K562 treated with DMSO at 1 percent for 12 hours (cell line): ENCODE data around the gene KIF2A. TPM values are rescaled to one million over a fixed set of nuclear protein-coding genes. Genes with fewer than 3 reads are reported as not detected.

Experiments
- total RNA-seq: library from RNA; unstranded; fragments of 300-600 nt; gene quantifications from 2 replicates; pipeline ENCODE4 v1.2.3, GENCODE V29; 2022; ENCODE audit not compliant: insufficient read depth

Gene KIF2A
- total RNA-seq = 13.5 and 61.8 TPM in 2 replicates

GRCh38 chr5:62305715-62306322 is at the start of gene KIF2A:
KIF2A (plus strand) TSS chr5:62306206; CDS start chr5:62306473, 267 bp downstream.

DNA sequence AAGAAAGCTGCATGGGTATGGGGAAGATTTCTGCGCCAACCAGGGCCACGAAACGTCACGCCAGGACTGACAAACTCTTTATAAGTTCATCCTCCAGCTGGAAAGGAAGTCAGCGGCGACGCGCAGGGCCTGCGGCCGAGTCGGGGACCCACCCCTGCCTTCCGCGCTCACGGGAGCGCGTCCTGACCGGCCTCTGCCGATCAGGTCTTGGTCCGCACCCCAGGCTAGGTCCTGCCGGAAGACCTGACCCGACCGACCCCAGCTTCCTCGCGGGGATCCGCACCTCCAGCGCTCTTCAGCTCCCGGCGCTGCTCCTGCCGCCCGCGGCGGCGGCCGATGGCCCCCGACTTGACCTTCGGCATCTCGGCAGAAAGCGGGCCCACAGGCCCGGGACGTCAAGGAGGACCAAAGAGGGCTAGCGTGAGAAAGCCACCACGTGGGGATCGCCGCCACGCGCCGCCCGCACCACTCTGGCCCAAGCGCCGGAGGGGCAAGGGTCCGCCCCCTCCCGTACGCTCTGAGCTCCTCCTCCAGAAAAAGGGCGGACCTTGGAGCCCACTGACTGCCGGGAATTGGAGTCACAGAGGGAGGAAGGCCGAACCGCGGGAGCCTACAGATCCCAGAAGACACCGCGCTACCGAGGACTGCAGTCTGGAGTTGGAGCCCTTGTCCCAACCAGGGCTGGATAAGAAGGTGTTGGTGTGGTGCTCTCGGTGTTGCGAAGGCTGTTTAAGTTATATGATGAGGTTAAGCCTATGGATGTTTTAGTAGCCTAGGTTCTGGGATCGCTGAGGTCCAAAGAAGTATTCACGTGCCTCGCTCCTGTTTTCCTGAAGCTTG is 97.6 kb downstream of the KIF2A start, which contains the start of gene DIMT1:
DIMT1 (minus strand) TSS at position 495 of the 840 bp plus-strand sequence; CDS start at position 362, 133 bp downstream.

GRCh38 chr5:62412549-62413329 is 106.7 kb downstream of the KIF2A start, which contains the start of gene IPO11:
IPO11 (plus strand) TSS chr5:62412763; CDS start chr5:62437280, 24,517 bp downstream.

Other genes starting within 250 kb of the KIF2A start
- 11.4 and 27.3 TPM in 2 replicates for gene DIMT1, start 97.7 kb downstream of the KIF2A start, total RNA-seq
- gene IPO11, start 106.6 kb downstream of the KIF2A start, total RNA-seq = 13.5 and 21.1 TPM in 2 replicates